Caco-2 (cell line): ENCODE data around the gene LMX1B. TPM values are rescaled to one million over a fixed set of nuclear protein-coding genes. Genes with fewer than 3 reads are reported as not detected.
A peak's percentile ranks its signal among the peaks of the same experiment; 100 is the strongest.

Source experiments
- BruUV-seq: library from RNA; stranded (reverse); fragments of 400-500 nt; replicated peaks from 2 replicates; lab custom pipeline; 2021; lab: Mats Ljungman, UMichigan
- CTCF ChIA-PET: fragments of 300-600 bp; sonication (Branson Sonifier 250); formaldehyde crosslinking; loops from one replicate; lab custom pipeline; 2022; ENCODE audit warnings: antibody characterized with exemption; lab: Charles Lee
- POLR2A ChIA-PET: fragments of 300-600 bp; sonication (Branson Sonifier 250); formaldehyde crosslinking; loops from one replicate; lab custom pipeline; 2022; ENCODE audit warnings: antibody characterized with exemption; lab: Charles Lee
- DNase-seq, 2 experiments: peaks; one replicate each; pipeline versions ENCODE4 v3.0.0 to v3.0.0-alpha.2; 2020 to 2022
- H3K27me3 ChIP-seq: replicated peaks from 2 replicates; pipeline ENCODE4 v1.6.0; 2011; ENCODE audit warnings: low read length; ENCODE audit not compliant: control insufficient read depth, insufficient read depth
- H3K36me3 ChIP-seq: 2 replicates; pipeline ENCODE4 v1.5.1; 2011; ENCODE audit warnings: low read length; ENCODE audit not compliant: control insufficient read depth, insufficient read depth
- H3K4me1 ChIP-seq: fragments of 250-450 bp; sonication (Bioruptor Pico); 2 replicates; pipeline ENCODE4 v1.5.1; 2020; ENCODE audit warnings: mild to moderate bottlenecking
- H3K4me3 ChIP-seq: 2 replicates; pipeline ENCODE4 v1.5.1; 2011; ENCODE audit warnings: low read depth, mild to moderate bottlenecking, control low read depth, low read length
- H3K9me3 ChIP-seq: fragments of 250-450 bp; sonication (Bioruptor Pico); 2 replicates; pipeline ENCODE4 v1.5.1; 2020; ENCODE audit warnings: mild to moderate bottlenecking, moderate library complexity
- H3K27ac Mint-ChIP-seq: one replicate; pipeline ENCODE4 v1.8.0; 2022; ENCODE audit warnings: mixed read lengths; ENCODE audit not compliant: unreplicated experiment
- H3K27me3 Mint-ChIP-seq: one replicate; pipeline ENCODE4 v1.8.0; 2022; ENCODE audit warnings: mixed read lengths; ENCODE audit not compliant: insufficient read depth, unreplicated experiment
- H3K36me3 Mint-ChIP-seq: one replicate; pipeline ENCODE4 v1.8.0; 2022; ENCODE audit warnings: mild to moderate bottlenecking, mixed read lengths; ENCODE audit not compliant: insufficient read depth, unreplicated experiment
- H3K4me1 Mint-ChIP-seq: one replicate; pipeline ENCODE4 v1.8.0; 2022; ENCODE audit warnings: low read depth, mixed read lengths; ENCODE audit not compliant: unreplicated experiment
- H3K4me3 Mint-ChIP-seq: one replicate; pipeline ENCODE4 v1.8.0; 2022; ENCODE audit warnings: mild to moderate bottlenecking, moderate library complexity, mixed read lengths; ENCODE audit not compliant: unreplicated experiment
- H3K9me3 Mint-ChIP-seq: one replicate; pipeline ENCODE4 v1.8.0; 2022; ENCODE audit warnings: mixed read lengths; ENCODE audit not compliant: unreplicated experiment
- CTCF ChIP-seq, 2 experiments: fragments of 200-600 bp in 1 of 2; IDR thresholded peaks; 1 replicate in 1 of 2; 2 replicates in 1 of 2; pipeline versions ENCODE4 v1.5.1 to v1.8.0; 2011 to 2022; ENCODE audit warnings: antibody characterized with exemption in 1 of 2, control low read depth in 1 of 2, inconsistent platforms in 1 of 2, low read depth in 1 of 2, low read length in 1 of 2, mild to moderate bottlenecking in 1 of 2, moderate library complexity in 1 of 2; ENCODE audit not compliant: insufficient read depth in 1 of 2, severe bottlenecking in 1 of 2, unreplicated experiment in 1 of 2
- intact Hi-C: fragments of 100-400 bp; cut with micrococcal nuclease; formaldehyde crosslinking; loops from one replicate; pipeline ENCODE4 v1.10.0; 2022; ENCODE audit not compliant: unreplicated experiment
- total RNA-seq: library from RNA; stranded (reverse); gene quantifications from 2 replicates; pipeline ENCODE4 v1.2.3, GENCODE V29; 2022

The LMX1B gene
- total RNA-seq, 1 experiment from 2014 or later, result 17.0 TPM

DNA sequence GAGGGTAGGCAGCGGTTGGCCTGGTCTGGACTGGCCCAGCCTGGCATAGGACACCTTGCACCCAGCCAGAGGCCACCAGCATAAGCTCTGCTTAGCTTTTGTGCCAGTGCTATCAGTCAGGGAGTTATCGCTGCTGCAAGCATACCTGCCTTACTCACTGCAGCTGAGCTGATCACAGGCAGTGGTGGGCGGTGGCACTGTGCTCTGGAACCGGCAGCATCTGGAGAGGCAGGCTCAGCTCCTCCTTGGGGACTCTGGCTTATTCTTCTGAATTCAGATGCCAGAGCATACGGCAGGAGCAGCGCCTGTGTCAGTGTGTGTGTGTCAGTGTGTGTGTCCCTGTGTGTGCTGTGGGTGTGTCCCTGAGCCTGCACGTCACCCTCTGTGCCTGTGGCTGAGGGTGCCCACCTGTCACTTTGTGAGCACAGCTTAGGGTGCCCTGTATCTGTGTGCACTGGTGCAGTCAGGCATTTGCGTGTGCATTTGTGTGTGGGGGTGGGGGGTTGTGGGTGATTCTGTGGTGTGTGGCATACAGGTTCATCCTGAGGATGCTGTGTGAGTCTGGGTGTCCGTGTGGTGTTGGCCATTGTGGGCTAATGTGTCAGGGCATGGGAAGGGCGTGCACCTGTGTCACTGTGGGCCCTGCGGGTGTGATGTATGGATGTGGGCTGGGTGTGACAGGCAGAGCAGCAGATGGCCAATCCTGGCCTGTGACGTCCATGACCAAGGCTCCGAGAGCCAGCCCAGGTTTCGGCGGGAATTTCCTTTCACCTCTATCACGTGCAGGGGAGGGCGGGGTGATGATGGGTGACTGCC lies 23.5 kb downstream of the LMX1B start:
- Histone ChIP-seq H3K4me3 (no peak overlapping the region), H3K27me3 (no peaks in the 10 kb centered on the region), H3K36me3 (no peaks in the 10 kb centered on the region), H3K4me1 (peaks cover 18% of the 10 kb centered on the region), H3K9me3 (no peaks in the 10 kb centered on the region)
- no peak for TF ChIP-seq CTCF (IDR thresholded peaks at IDR 0.05; ENCODE audit: insufficient read depth in 1 of 2, low read depth in 1 of 2, low read length in 1 of 2, severe bottlenecking in 1 of 2, unreplicated experiment in 1 of 2)
- DNase-seq, result no peak
- Mint-ChIP-seq H3K4me3 (no peak overlapping the region), H3K4me1 (peaks cover 15% of the 10 kb centered on the region), H3K27ac (no peak overlapping the region), H3K27me3 (no peaks in the 10 kb centered on the region), H3K36me3 (no peaks in the 10 kb centered on the region), H3K9me3 (no peaks in the 10 kb centered on the region)
- no TSS peak for BruUV-seq
- ChIA-PET CTCF (interaction anchor here (0.8 to 1.6 kb wide), 2 partner anchors 54 to 144 kb away, joined by 3 to 4 read pairs; no protein-coding TSS in a partner anchor), POLR2A (no interaction called here)
- intact Hi-C loops, result no loop called here

- H3K4me1 ChIP-seq, result peaks cover 30% of the 10 kb centered on the region
- H3K36me3 Mint-ChIP-seq, result no peaks in the 10 kb centered on the region
- H3K27ac Mint-ChIP-seq, result no peak overlapping the region
- H3K9me3 Mint-ChIP-seq, result no peaks in the 10 kb centered on the region
- no peak for DNase-seq
- H3K36me3 ChIP-seq, result no peaks in the 10 kb centered on the region
- peaks cover 21% of the 10 kb centered on the region for H3K4me1 Mint-ChIP-seq
- H3K4me3 Mint-ChIP-seq, result peak overlapping the region; percentile 56
- no peaks in the 10 kb centered on the region for H3K27me3 ChIP-seq
- no peak for TF ChIP-seq CTCF (IDR thresholded peaks at IDR 0.05; ENCODE audit: insufficient read depth in 1 of 2, low read depth in 1 of 2, low read length in 1 of 2, severe bottlenecking in 1 of 2, unreplicated experiment in 1 of 2)
- no TSS peak for BruUV-seq
- no peak overlapping the region for H3K4me3 ChIP-seq
- intact Hi-C loops, result no loop called here
- no peaks in the 10 kb centered on the region for H3K9me3 ChIP-seq
- H3K27me3 Mint-ChIP-seq, result no peaks in the 10 kb centered on the region
- POLR2A ChIA-PET, result no interaction called here
- CTCF ChIA-PET, result interaction anchor here (0.6 kb wide), 1 partner anchor 15 kb away, joined by 3 read pairs; no protein-coding TSS in a partner anchor
Measured at GRCh38 chr9:126638571-126639132, 24.9 kb downstream of the LMX1B start.

DNA sequence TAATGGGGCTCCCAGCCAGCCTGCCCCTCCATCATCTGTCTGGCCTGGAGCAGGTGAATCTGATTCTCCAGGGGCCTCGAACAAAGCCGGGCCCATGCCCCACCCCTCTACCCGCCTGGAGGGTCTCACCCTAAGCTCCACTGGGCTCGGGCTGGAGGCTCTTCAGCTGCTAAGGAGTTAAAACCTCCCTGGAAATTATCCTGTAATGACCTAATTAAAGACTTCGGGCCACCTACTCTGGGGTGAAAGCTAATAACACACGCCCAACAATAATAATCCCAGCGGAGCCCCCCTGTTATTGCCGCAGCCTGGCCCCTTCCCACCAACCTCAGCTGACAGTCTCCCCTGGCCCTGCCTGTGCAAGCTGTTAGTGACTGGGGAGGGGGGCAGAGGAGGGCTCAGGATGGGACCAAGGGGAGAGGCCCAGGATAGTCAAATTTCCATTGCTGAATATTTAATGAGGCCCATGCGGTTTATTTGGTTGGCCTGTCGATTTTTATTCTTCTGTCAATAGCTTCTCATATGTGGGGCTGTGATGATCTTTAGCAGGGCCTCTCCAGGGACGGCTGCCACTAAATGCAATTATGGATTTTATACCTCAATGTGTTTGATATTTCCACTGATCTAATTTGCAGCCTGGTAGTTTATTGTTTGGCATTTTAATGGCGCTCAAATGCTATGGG lies 25.7 kb downstream of the LMX1B start:
- H3K4me3 Mint-ChIP-seq, result no peak overlapping the region
- no peaks in the 10 kb centered on the region for H3K9me3 Mint-ChIP-seq
- no peak for TF ChIP-seq CTCF (IDR thresholded peaks at IDR 0.05; ENCODE audit: insufficient read depth in 1 of 2, low read depth in 1 of 2, low read length in 1 of 2, severe bottlenecking in 1 of 2, unreplicated experiment in 1 of 2)
- CTCF ChIA-PET, result interaction anchor here (1.2 kb wide), 1 partner anchor 51 kb away, joined by 3 read pairs; no protein-coding TSS in a partner anchor
- no peaks in the 10 kb centered on the region for H3K9me3 ChIP-seq
- no TSS peak for BruUV-seq
- no peaks in the 10 kb centered on the region for H3K27me3 ChIP-seq
- peaks cover 38% of the 10 kb centered on the region for H3K4me1 ChIP-seq
- H3K27me3 Mint-ChIP-seq, result no peaks in the 10 kb centered on the region
- peaks cover 29% of the 10 kb centered on the region for H3K4me1 Mint-ChIP-seq
- H3K36me3 ChIP-seq, result no peaks in the 10 kb centered on the region
- intact Hi-C loops, result no loop called here
- DNase-seq, result no peak
- no peak overlapping the region for H3K27ac Mint-ChIP-seq
- H3K36me3 Mint-ChIP-seq, result no peaks in the 10 kb centered on the region
- POLR2A ChIA-PET, result no interaction called here
- no peak overlapping the region for H3K4me3 ChIP-seq
